H9 (cell line): ENCODE measurements around the gene RBX1. TPM values are rescaled to one million over a fixed set of nuclear protein-coding genes. Genes with fewer than 3 reads are reported as not detected.

Experiments
- DNase-seq: peaks from one replicate; pipeline ENCODE4 v3.0.0-alpha.2; 2017
- H2AFZ ChIP-seq: one replicate; pipeline ENCODE4 v1.6.1; 2013; ENCODE audit warnings: mild to moderate bottlenecking, low read length, control low read depth, moderate library complexity
- H2AK5ac ChIP-seq: 2 replicates; pipeline ENCODE4 v1.6.1; 2013; ENCODE audit warnings: low read length, control low read depth, mixed read lengths; ENCODE audit not compliant: insufficient read length
- H2BK120ac ChIP-seq: one replicate; pipeline ENCODE4 v1.6.1; 2013; ENCODE audit warnings: low read depth, mild to moderate bottlenecking, low read length, control low read depth, inconsistent platforms; ENCODE audit not compliant: poor library complexity, severe bottlenecking
- H2BK12ac ChIP-seq: 2 replicates; pipeline ENCODE4 v1.6.1; 2013; ENCODE audit warnings: low read length, control low read depth, mixed read lengths, low read depth; ENCODE audit not compliant: insufficient read length
- H2BK15ac ChIP-seq: 2 replicates; pipeline ENCODE4 v1.6.1; 2013; ENCODE audit warnings: low read depth, low read length, control low read depth
- H2BK20ac ChIP-seq: one replicate; pipeline ENCODE4 v1.6.1; 2013; ENCODE audit warnings: low read depth, mild to moderate bottlenecking, low read length, control low read depth, inconsistent platforms; ENCODE audit not compliant: poor library complexity, severe bottlenecking
- H2BK5ac ChIP-seq: 2 replicates; pipeline ENCODE4 v1.6.1; 2013; ENCODE audit warnings: low read length, control low read depth, mixed read lengths; ENCODE audit not compliant: insufficient read length
- H3K14ac ChIP-seq: 2 replicates; pipeline ENCODE4 v1.6.1; 2013; ENCODE audit warnings: low read length, control low read depth; ENCODE audit not compliant: insufficient read depth
- H3K18ac ChIP-seq: 2 replicates; pipeline ENCODE4 v1.6.1; 2013; ENCODE audit warnings: low read depth, mild to moderate bottlenecking, mixed read lengths, low read length, control low read depth; ENCODE audit not compliant: insufficient read length
- H3K23ac ChIP-seq: 2 replicates; pipeline ENCODE4 v1.6.1; 2013; ENCODE audit warnings: low read length, control low read depth, mixed read lengths, low read depth; ENCODE audit not compliant: insufficient read length
- H3K23me2 ChIP-seq: 2 replicates; pipeline ENCODE4 v1.6.1; 2013; ENCODE audit warnings: low read depth, mild to moderate bottlenecking, mixed read lengths, low read length, control low read depth; ENCODE audit not compliant: insufficient read length, poor library complexity, severe bottlenecking
- H3K27ac ChIP-seq: 2 replicates; pipeline ENCODE4 v1.5.1; 2013; ENCODE audit warnings: low read length, control low read depth, mixed read lengths, low read depth; ENCODE audit not compliant: insufficient read length
- H3K27me3 ChIP-seq: 2 replicates; pipeline ENCODE4 v1.6.1; 2013; ENCODE audit warnings: low read length, control low read depth, inconsistent platforms; ENCODE audit not compliant: insufficient read depth
- H3K4ac ChIP-seq: 2 replicates; pipeline ENCODE4 v1.6.1; 2013; ENCODE audit warnings: low read depth, mild to moderate bottlenecking, control low read depth, inconsistent platforms, low read length, moderate library complexity
- H3K4me1 ChIP-seq: 2 replicates; pipeline ENCODE4 v1.6.1; 2013; ENCODE audit warnings: low read length, control low read depth, inconsistent platforms; ENCODE audit not compliant: insufficient read depth
- H3K4me2 ChIP-seq: 2 replicates; pipeline ENCODE4 v1.6.1; 2013; ENCODE audit warnings: low read length, control low read depth, mixed read lengths; ENCODE audit not compliant: insufficient read length, insufficient read depth
- H3K56ac ChIP-seq: 2 replicates; pipeline ENCODE4 v1.6.1; 2013; ENCODE audit warnings: low read depth, mild to moderate bottlenecking, mixed read lengths, low read length, control low read depth; ENCODE audit not compliant: insufficient read length
- H3K79me1 ChIP-seq: 2 replicates; pipeline ENCODE4 v1.6.1; 2013; ENCODE audit warnings: low read depth, mild to moderate bottlenecking, moderate library complexity, low read length, control low read depth, inconsistent platforms; ENCODE audit not compliant: insufficient read depth, poor library complexity, severe bottlenecking
- H3K79me2 ChIP-seq: 2 replicates; pipeline ENCODE4 v1.6.1; 2013; ENCODE audit warnings: low read length, control low read depth, inconsistent platforms; ENCODE audit not compliant: insufficient read depth
- H3K9ac ChIP-seq: 2 replicates; pipeline ENCODE4 v1.6.1; 2013; ENCODE audit warnings: low read length, control low read depth, mixed read lengths; ENCODE audit not compliant: insufficient read length; ENCODE audit errors: extremely low read depth
- H3K9me3 ChIP-seq: one replicate; pipeline ENCODE4 v1.6.1; 2013; ENCODE audit warnings: low read depth, low read length, inconsistent platforms; ENCODE audit not compliant: control insufficient read depth
- H3T11ph ChIP-seq: one replicate; pipeline ENCODE4 v1.6.1; 2013; ENCODE audit warnings: mild to moderate bottlenecking, low read length, control low read depth, inconsistent platforms
- H4K20me1 ChIP-seq: one replicate; pipeline ENCODE4 v1.6.1; 2013; ENCODE audit not compliant: control insufficient read depth, insufficient read length, insufficient read depth
- H4K5ac ChIP-seq: 2 replicates; pipeline ENCODE4 v1.6.1; 2013; ENCODE audit warnings: low read depth, mild to moderate bottlenecking, mixed read lengths, low read length, control low read depth; ENCODE audit not compliant: insufficient read length
- H4K8ac ChIP-seq: replicated peaks from 2 replicates; pipeline ENCODE4 v1.6.1; 2013; ENCODE audit warnings: low read length, control low read depth, mixed read lengths, low read depth; ENCODE audit not compliant: insufficient read length
- H4K91ac ChIP-seq: 2 replicates; pipeline ENCODE4 v1.6.1; 2013; ENCODE audit warnings: low read depth, mild to moderate bottlenecking, moderate library complexity, mixed read lengths, low read length, control low read depth; ENCODE audit not compliant: insufficient read length
- H3K27ac Mint-ChIP-seq, 3 experiments: 2 replicates in 2 of 3; 3 replicates in 1 of 3; pipeline ENCODE4 v1.8.0; 2020 to 2021; ENCODE audit warnings: mixed read lengths in 3 of 3, mild to moderate bottlenecking in 1 of 3, moderate library complexity in 1 of 3
- H3K27me3 Mint-ChIP-seq: 2 replicates; pipeline ENCODE4 v1.8.0; 2021; ENCODE audit warnings: low read depth, mild to moderate bottlenecking, moderate library complexity, mixed read lengths
- H3K36me3 Mint-ChIP-seq, 3 experiments: 2 replicates in 2 of 3; 3 replicates in 1 of 3; pipeline ENCODE4 v1.8.0; 2020 to 2021; ENCODE audit warnings: low read depth in 3 of 3, mixed read lengths in 3 of 3; ENCODE audit not compliant: insufficient read depth in 1 of 3
- H3K4me1 Mint-ChIP-seq, 2 experiments: 2 replicates each; pipeline ENCODE4 v1.8.0; 2020; ENCODE audit warnings: mixed read lengths in 2 of 2
- H3K4me3 Mint-ChIP-seq, 2 experiments: 2 replicates in 1 of 2; 3 replicates in 1 of 2; pipeline ENCODE4 v1.8.0; 2020 to 2021; ENCODE audit warnings: mild to moderate bottlenecking in 2 of 2, mixed read lengths in 2 of 2, moderate library complexity in 1 of 2
- H3K9me3 Mint-ChIP-seq, 2 experiments: 2 replicates in 1 of 2; 3 replicates in 1 of 2; pipeline ENCODE4 v1.8.0; 2020; ENCODE audit warnings: mild to moderate bottlenecking in 2 of 2, mixed read lengths in 2 of 2, moderate library complexity in 1 of 2
- CTCF ChIP-seq: fragments of 200-600 bp; sonication (generic); conservative IDR thresholded peaks from 3 replicates; pipeline ENCODE4 v1.8.0; 2021; ENCODE audit warnings: antibody characterized with exemption, mild to moderate bottlenecking
- WGBS: extraction: QIAGEN DNeasy Blood & Tissue Kit; methylation state at CpG from one replicate; pipeline ENCODE4 v1.1.7; 2013; ENCODE audit warnings: missing lambda C conversion rate, low lambda C conversion rate, mixed read lengths; ENCODE audit not compliant: insufficient read length; ENCODE audit errors: extremely low coverage; 5-methylcytosine and 5-hydroxymethylcytosine counted together
- total RNA-seq: library from RNA; stranded (reverse); gene quantifications from 2 replicates; pipeline ENCODE4 v1.2.1, GENCODE V29; 2021

Gene RBX1
- total RNA-seq, 1 experiment from 2014 or later: 85.6 TPM

DNA sequence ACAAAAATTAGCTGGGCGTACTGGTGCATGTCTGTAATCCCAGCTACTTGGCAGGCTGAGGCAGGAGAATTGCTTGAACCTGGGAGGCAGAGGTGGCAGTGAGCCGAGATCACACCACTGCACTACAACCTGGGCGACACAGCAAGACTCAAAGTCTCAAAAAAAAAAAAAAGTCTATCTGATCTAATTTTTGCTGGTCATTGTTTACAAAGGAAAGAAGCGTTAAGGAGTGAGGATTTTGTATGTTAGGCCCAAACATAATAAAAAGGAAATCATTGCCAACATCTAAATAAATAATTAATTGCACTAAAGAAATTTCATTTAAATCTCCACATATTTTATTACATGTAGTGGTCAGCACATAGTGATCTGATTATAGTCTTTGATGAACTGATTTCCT lies 2.9 kb downstream of the RBX1 start:
- H4K91ac ChIP-seq: no peak overlapping the region
- H3K14ac ChIP-seq: no peak overlapping the region
- H2BK12ac ChIP-seq: no peak overlapping the region
- no peak overlapping the region for H2BK15ac ChIP-seq
- H3K79me1 ChIP-seq: peaks cover 11% of the 10 kb centered on the region
- no peaks in the 10 kb centered on the region for H3K27me3 ChIP-seq
- no peak overlapping the region for H2AFZ ChIP-seq
- no peak overlapping the region for H3T11ph ChIP-seq
- no peaks in the 10 kb centered on the region for H3K9me3 ChIP-seq
- no peak overlapping the region for H2BK5ac ChIP-seq
- H3K23me2 ChIP-seq: peaks cover 12% of the 10 kb centered on the region
- H3K4ac ChIP-seq: no peak overlapping the region
- peaks cover 13 to 15% of the 10 kb centered on the region in 2 experiments for H3K4me1 Mint-ChIP-seq
- no CpG with 5 or more reads among the region's 4 CpGs for WGBS
- H2BK20ac ChIP-seq: no peak overlapping the region
- no peak overlapping the region for H4K5ac ChIP-seq
- H3K9me3 Mint-ChIP-seq: no peaks in the 10 kb centered on the region
- no peaks in the 10 kb centered on the region for H4K20me1 ChIP-seq
- no peak overlapping the region for H3K4me2 ChIP-seq
- H3K27ac ChIP-seq: no peak overlapping the region
- H3K23ac ChIP-seq: no peak overlapping the region
- H3K18ac ChIP-seq: no peak overlapping the region
- peaks cover 20 to 50% (median 49%) of the 10 kb centered on the region in 3 experiments for H3K36me3 Mint-ChIP-seq
- no peak overlapping the region for H3K56ac ChIP-seq
- no peak for DNase-seq
- no peak overlapping the region for H2AK5ac ChIP-seq
- H3K27me3 Mint-ChIP-seq: peaks cover 2% of the 10 kb centered on the region; the same call in 1 of the 2 replicates
- no peak overlapping the region for H3K9ac ChIP-seq
- H4K8ac ChIP-seq: no peak overlapping the region
- no peak overlapping the region for H2BK120ac ChIP-seq
- peaks cover 15% of the 10 kb centered on the region; the same call in 1 of the 2 replicates for H3K79me2 ChIP-seq
- H3K4me3 Mint-ChIP-seq: no peak overlapping the region
- no peaks in the 10 kb centered on the region for H3K4me1 ChIP-seq
- TF ChIP-seq CTCF: no peak
- no peak overlapping the region; a peak in 1 of 7 replicates for H3K27ac Mint-ChIP-seq
